DND-41 (cell line): ENCODE results near the gene MTTP.

Experiments
- ATAC-seq: fragments of 200-7000 bp; cut with Tn5 transposase; 3 replicates; pipeline ENCODE4 v1.9.1; 2021; ENCODE audit warnings: low read depth; ENCODE audit not compliant: insufficient read depth
- DNase-seq: peaks from one replicate; pipeline ENCODE4 v3.0.0-alpha.2; 2020
- H2AFZ ChIP-seq: 2 replicates; pipeline ENCODE4 v1.6.0; 2012; ENCODE audit warnings: low read depth, low read length
- H3K27ac ChIP-seq: 2 replicates; pipeline ENCODE4 v1.5.1; 2012; ENCODE audit warnings: low read length, inconsistent platforms
- H3K27me3 ChIP-seq: fragments of 200-600 bp; sonication (generic); 2 replicates; pipeline ENCODE4 v1.6.0; 2012; ENCODE audit warnings: low read length, mild to moderate bottlenecking, inconsistent platforms; ENCODE audit not compliant: insufficient read depth, poor library complexity
- H3K36me3 ChIP-seq: 2 replicates; pipeline ENCODE4 v1.5.1; 2012; ENCODE audit warnings: low read length, inconsistent platforms; ENCODE audit not compliant: insufficient read depth
- H3K4me1 ChIP-seq: 2 replicates; pipeline ENCODE4 v1.5.1; 2012; ENCODE audit warnings: mild to moderate bottlenecking, low read length; ENCODE audit not compliant: insufficient read depth
- H3K4me2 ChIP-seq: 2 replicates; pipeline ENCODE4 v1.6.0; 2012; ENCODE audit warnings: mild to moderate bottlenecking, moderate library complexity, low read length, inconsistent platforms; ENCODE audit not compliant: insufficient read depth
- H3K4me3 ChIP-seq, 2 experiments: fragments of 200-600 bp in 1 of 2; shearing (Covaris generic) in 1 of 2; 2 replicates each; pipeline ENCODE4 v1.5.1; 2012 to 2016; ENCODE audit warnings: inconsistent platforms in 2 of 2, low read length in 2 of 2, mild to moderate bottlenecking in 2 of 2, low read depth in 1 of 2, moderate library complexity in 1 of 2
- H3K79me2 ChIP-seq: 2 replicates; pipeline ENCODE4 v1.6.0; 2012; ENCODE audit warnings: low read length, inconsistent platforms; ENCODE audit not compliant: insufficient read depth
- H3K9ac ChIP-seq: 2 replicates; pipeline ENCODE4 v1.6.0; 2012; ENCODE audit warnings: low read depth, mild to moderate bottlenecking, inconsistent platforms, low read length, moderate library complexity
- H3K9me3 ChIP-seq: 2 replicates; pipeline ENCODE4 v1.5.1; 2012; ENCODE audit warnings: low read length, moderate library complexity, mild to moderate bottlenecking, inconsistent platforms; ENCODE audit not compliant: insufficient read depth, severe bottlenecking
- H4K20me1 ChIP-seq: 2 replicates; pipeline ENCODE4 v1.6.0; 2012; ENCODE audit warnings: low read length; ENCODE audit not compliant: insufficient read depth
- EZH2 ChIP-seq: IDR thresholded peaks from 3 replicates; pipeline ENCODE4 v1.6.1; 2012; ENCODE audit warnings: borderline replicate concordance, low read depth, mild to moderate bottlenecking, moderate library complexity, low read length, inconsistent platforms; ENCODE audit not compliant: severe bottlenecking
- TF ChIP-seq, protein P1 (sequence below): IDR thresholded peaks from 2 replicates; pipeline ENCODE4 v1.5.1; 2012; ENCODE audit warnings: borderline replicate concordance, low read length, moderate library complexity, mild to moderate bottlenecking; ENCODE audit not compliant: poor library complexity, severe bottlenecking; ENCODE audit errors: extremely low read depth

The MTTP gene

DNA sequence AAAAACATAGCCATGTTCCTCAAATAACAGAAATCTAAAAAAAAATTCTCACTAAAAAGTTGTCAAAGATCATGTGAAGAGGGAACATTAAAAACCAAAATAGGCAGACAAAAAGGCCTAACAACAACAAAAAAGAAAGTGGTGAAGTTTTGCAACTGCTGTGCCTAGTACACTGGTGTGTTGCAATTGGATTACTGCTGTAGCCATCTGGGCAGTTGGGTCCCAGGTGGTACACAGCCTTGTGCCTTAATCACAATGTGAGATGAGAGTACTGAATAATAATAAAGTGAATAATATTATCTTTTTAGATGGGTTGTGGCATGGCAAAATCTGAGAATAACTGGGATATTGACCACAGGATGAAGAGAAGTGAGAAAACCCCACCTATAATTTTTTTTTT, 71.0 kb downstream of the MTTP start:
- no peak for DNase-seq
- Histone ChIP-seq H3K27me3 (no peaks in the 10 kb centered on the region), H4K20me1 (no peaks in the 10 kb centered on the region), H3K4me3 (no peak overlapping the region), H3K79me2 (no peaks in the 10 kb centered on the region), H3K4me1 (no peaks in the 10 kb centered on the region), H3K27ac (no peak overlapping the region), H3K9ac (no peak overlapping the region), H2AFZ (no peak overlapping the region), H3K36me3 (no peaks in the 10 kb centered on the region), H3K4me2 (no peak overlapping the region), H3K9me3 (no peaks in the 10 kb centered on the region)
- TF ChIP-seq EZH2: no peak
- TF ChIP-seq, protein P1, sequence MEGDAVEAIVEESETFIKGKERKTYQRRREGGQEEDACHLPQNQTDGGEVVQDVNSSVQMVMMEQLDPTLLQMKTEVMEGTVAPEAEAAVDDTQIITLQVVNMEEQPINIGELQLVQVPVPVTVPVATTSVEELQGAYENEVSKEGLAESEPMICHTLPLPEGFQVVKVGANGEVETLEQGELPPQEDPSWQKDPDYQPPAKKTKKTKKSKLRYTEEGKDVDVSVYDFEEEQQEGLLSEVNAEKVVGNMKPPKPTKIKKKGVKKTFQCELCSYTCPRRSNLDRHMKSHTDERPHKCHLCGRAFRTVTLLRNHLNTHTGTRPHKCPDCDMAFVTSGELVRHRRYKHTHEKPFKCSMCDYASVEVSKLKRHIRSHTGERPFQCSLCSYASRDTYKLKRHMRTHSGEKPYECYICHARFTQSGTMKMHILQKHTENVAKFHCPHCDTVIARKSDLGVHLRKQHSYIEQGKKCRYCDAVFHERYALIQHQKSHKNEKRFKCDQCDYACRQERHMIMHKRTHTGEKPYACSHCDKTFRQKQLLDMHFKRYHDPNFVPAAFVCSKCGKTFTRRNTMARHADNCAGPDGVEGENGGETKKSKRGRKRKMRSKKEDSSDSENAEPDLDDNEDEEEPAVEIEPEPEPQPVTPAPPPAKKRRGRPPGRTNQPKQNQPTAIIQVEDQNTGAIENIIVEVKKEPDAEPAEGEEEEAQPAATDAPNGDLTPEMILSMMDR: no peak
- ATAC-seq: no peak

DNA sequence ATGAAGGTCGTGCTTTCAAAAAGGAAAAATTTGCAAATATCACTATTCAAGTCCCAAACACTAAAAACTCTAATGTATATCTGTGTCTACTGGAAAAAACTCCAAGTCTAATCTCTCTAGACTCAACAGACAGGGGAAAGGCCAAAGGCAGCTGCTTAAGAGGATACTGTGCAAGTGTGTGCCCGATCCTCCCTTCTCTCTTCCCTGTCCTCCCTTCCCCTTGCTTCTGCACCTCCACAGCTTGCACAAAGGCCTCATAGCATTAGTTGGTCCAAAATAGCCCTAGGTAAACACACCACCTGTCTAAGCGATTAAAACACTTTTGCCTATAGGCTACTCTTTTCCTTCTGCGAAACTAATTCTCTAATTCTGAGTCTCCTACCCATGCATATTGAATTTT, 72.4 kb downstream of the MTTP start:
- TF ChIP-seq EZH2: no peak
- TF ChIP-seq, protein P1: no peak
- H3K27ac ChIP-seq: no peak overlapping the region
- H3K4me2 ChIP-seq: no peak overlapping the region
- H4K20me1 ChIP-seq: no peaks in the 10 kb centered on the region
- no peak overlapping the region for H3K4me3 ChIP-seq
- no peak overlapping the region for H3K9ac ChIP-seq
- no peaks in the 10 kb centered on the region for H3K4me1 ChIP-seq
- no peak for DNase-seq
- H3K9me3 ChIP-seq: no peaks in the 10 kb centered on the region
- no peaks in the 10 kb centered on the region for H3K27me3 ChIP-seq
- H3K79me2 ChIP-seq: no peaks in the 10 kb centered on the region
- ATAC-seq: no peak
- no peak overlapping the region for H2AFZ ChIP-seq
- H3K36me3 ChIP-seq: no peaks in the 10 kb centered on the region

DNA sequence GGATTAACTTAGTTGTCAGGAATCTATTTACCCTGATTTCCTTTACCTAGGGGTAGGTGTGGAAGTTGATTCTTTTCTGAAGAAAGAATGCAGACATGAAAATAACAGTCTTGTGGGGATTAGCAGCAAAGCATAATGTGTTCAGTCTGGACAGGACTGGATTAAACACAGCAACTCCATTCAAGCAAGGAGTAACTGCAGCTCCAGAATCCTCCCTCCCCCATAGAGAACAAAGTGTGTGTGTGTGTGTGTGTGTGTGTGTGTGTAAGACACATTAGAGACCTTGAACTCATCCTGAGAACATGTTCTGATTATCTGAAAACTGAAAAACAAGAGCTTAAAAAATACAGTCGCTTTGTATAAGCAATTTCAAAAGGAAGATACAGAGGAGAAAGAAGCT, 73.7 kb downstream of the MTTP start:
- H3K79me2 ChIP-seq: no peaks in the 10 kb centered on the region
- H3K27me3 ChIP-seq: no peaks in the 10 kb centered on the region
- no peak for ATAC-seq
- H3K27ac ChIP-seq: no peak overlapping the region
- H3K9ac ChIP-seq: no peak overlapping the region
- no peaks in the 10 kb centered on the region for H3K36me3 ChIP-seq
- TF ChIP-seq EZH2: no peak
- TF ChIP-seq, protein P1: no peak
- no peaks in the 10 kb centered on the region for H3K9me3 ChIP-seq
- H2AFZ ChIP-seq: no peak overlapping the region
- no peaks in the 10 kb centered on the region for H4K20me1 ChIP-seq
- H3K4me3 ChIP-seq: no peak overlapping the region
- DNase-seq: no peak
- no peak overlapping the region for H3K4me2 ChIP-seq
- no peaks in the 10 kb centered on the region for H3K4me1 ChIP-seq

DNA sequence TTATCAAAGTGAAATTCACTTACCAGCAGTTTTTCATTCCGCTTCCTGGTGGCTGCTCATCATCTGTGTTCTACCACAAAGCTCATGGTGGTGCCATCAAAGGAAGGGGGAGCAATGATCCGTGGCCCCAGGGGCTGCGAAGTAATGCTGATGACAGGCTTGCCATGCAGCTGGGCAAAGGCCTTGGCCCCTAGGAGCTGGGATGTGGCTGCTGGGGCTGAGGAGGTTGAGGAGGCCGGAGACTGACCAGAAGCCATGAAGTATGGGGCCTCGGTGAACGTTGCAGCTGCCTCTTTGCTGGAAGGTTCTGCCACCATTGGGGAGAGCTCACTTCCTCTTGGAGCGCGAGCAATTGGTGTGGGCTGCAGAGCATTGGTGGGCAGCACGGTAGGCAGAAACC, 74.6 kb downstream of the MTTP start:
- no peak for DNase-seq
- Histone ChIP-seq H3K4me1 (no peaks in the 10 kb centered on the region), H4K20me1 (no peaks in the 10 kb centered on the region), H2AFZ (no peak overlapping the region), H3K79me2 (no peaks in the 10 kb centered on the region), H3K36me3 (no peaks in the 10 kb centered on the region), H3K27me3 (no peaks in the 10 kb centered on the region), H3K9me3 (no peaks in the 10 kb centered on the region), H3K4me2 (no peak overlapping the region), H3K27ac (no peak overlapping the region), H3K4me3 (no peak overlapping the region), H3K9ac (no peak overlapping the region)
- no peak for ATAC-seq
- TF ChIP-seq EZH2: no peak
- TF ChIP-seq, protein P1: no peak
